ENCODE data around the gene GLIS1. TPM values are rescaled to one million over a fixed set of nuclear protein-coding genes. Genes with fewer than 3 reads are reported as not detected.

The GLIS1 gene
- polyA plus RNA-seq, 1 donor (not counting 4 experiments of a cell fraction or from before 2014, with no cell fraction given), result not detected

DNA sequence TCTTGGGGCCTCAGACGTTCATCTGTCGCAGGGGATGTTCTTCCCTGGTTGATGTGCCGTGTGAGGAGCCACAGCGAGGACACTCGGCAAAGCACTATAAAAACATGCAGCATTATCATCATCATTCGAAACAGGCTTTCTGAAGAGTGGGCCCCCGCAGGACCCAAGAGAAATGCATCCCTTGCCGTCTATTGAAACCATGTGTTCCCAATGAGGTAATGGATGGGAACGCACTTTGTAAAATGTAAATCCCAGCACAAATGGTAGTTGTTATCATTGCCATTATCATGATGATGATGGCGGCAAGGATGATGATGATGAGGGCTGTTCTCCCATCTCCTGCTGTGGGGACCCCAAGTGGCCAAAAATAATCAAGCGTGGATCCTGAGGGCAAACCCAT is 76.8 kb downstream of the GLIS1 start:
- no peaks in the 10 kb centered on the region for H4K20me1 ChIP-seq (ENCODE audit: control insufficient read depth, extremely low read depth, insufficient read depth, low read length)
- no peak overlapping the region for H3K9ac ChIP-seq (ENCODE audit: control insufficient read depth, extremely low read depth, insufficient read depth, low read length)
- H3K27me3 ChIP-seq (ENCODE audit: control insufficient read depth, extremely low read depth, insufficient read depth, low read length), result peaks cover 32% of the 10 kb centered on the region
- no peak overlapping the region for H2AFZ ChIP-seq (ENCODE audit: control insufficient read depth, low read length)
- FAIRE-seq (no peak), DNase-seq (ENCODE audit: low read depth, low spot score) (no peak)
- no peaks in the 10 kb centered on the region for H3K9me1 ChIP-seq (ENCODE audit: control insufficient read depth, extremely low read depth, insufficient read depth, low read length)
- no peak overlapping the region for H3K4me3 ChIP-seq (ENCODE audit: control insufficient read depth in 2 of 3, extremely low read depth in 1 of 3, insufficient read depth in 2 of 3, low read depth in 1 of 3, low read length in 3 of 3)
- dilution Hi-C loops (cut with MboI; ENCODE audit: extremely low pct_ligation_motif_present, low sequenced_read_pairs), result no loop called here
- H3K36me3 ChIP-seq (ENCODE audit: control insufficient read depth in 2 of 2, extremely low read depth in 1 of 2, insufficient read depth in 2 of 2, low read length in 2 of 2), result no peaks in the 10 kb centered on the region
- no peaks in the 10 kb centered on the region for H3K79me2 ChIP-seq (ENCODE audit: control insufficient read depth, insufficient read depth, low read length)
- no peak overlapping the region for H3K4me2 ChIP-seq (ENCODE audit: control insufficient read depth, extremely low read depth, insufficient read depth, low read depth, low read length)
- TF ChIP-seq CTCF (optimal IDR thresholded peaks at IDR 0.05 in 1 of 3, IDR thresholded peaks at IDR 0.05 in 1 of 3, conservative IDR thresholded peaks at IDR 0.05 in 1 of 3; ENCODE audit: extremely low read depth in 1 of 3, insufficient read depth in 2 of 3, low read length in 3 of 3) (no peak), EZH2 (IDR thresholded peaks at IDR 0.05; ENCODE audit: low read length) (no peak)
- H3K4me1 ChIP-seq (ENCODE audit: control insufficient read depth, extremely low read depth, insufficient read depth, low read length), result no peaks in the 10 kb centered on the region
- H3K9me3 ChIP-seq (ENCODE audit: control insufficient read depth, low read depth, low read length), result no peaks in the 10 kb centered on the region
- no peak overlapping the region for H3K27ac ChIP-seq (ENCODE audit: control insufficient read depth, insufficient read depth, low read length)

- Histone ChIP-seq H3K4me3 (ENCODE audit: control insufficient read depth in 2 of 3, extremely low read depth in 1 of 3, insufficient read depth in 2 of 3, low read depth in 1 of 3, low read length in 3 of 3) (no peak overlapping the region), H3K9me3 (ENCODE audit: control insufficient read depth, low read depth, low read length) (no peaks in the 10 kb centered on the region), H3K4me2 (ENCODE audit: control insufficient read depth, extremely low read depth, insufficient read depth, low read depth, low read length) (no peak overlapping the region), H3K27ac (ENCODE audit: control insufficient read depth, insufficient read depth, low read length) (no peak overlapping the region), H3K9me1 (ENCODE audit: control insufficient read depth, extremely low read depth, insufficient read depth, low read length) (no peaks in the 10 kb centered on the region), H3K27me3 (ENCODE audit: control insufficient read depth, extremely low read depth, insufficient read depth, low read length) (peaks cover 25% of the 10 kb centered on the region), H3K4me1 (ENCODE audit: control insufficient read depth, extremely low read depth, insufficient read depth, low read length) (no peaks in the 10 kb centered on the region), H4K20me1 (ENCODE audit: control insufficient read depth, extremely low read depth, insufficient read depth, low read length) (no peaks in the 10 kb centered on the region), H3K36me3 (ENCODE audit: control insufficient read depth in 2 of 2, extremely low read depth in 1 of 2, insufficient read depth in 2 of 2, low read length in 2 of 2) (no peaks in the 10 kb centered on the region), H2AFZ (ENCODE audit: control insufficient read depth, low read length) (no peak overlapping the region), H3K9ac (ENCODE audit: control insufficient read depth, extremely low read depth, insufficient read depth, low read length) (no peak overlapping the region), H3K79me2 (ENCODE audit: control insufficient read depth, insufficient read depth, low read length) (no peaks in the 10 kb centered on the region)
- DNase-seq (ENCODE audit: low read depth, low spot score) (no peak), FAIRE-seq (no peak)
- dilution Hi-C loops (cut with MboI; ENCODE audit: extremely low pct_ligation_motif_present, low sequenced_read_pairs), result no loop called here
- no peak for TF ChIP-seq CTCF (optimal IDR thresholded peaks at IDR 0.05 in 1 of 3, IDR thresholded peaks at IDR 0.05 in 1 of 3, conservative IDR thresholded peaks at IDR 0.05 in 1 of 3; ENCODE audit: extremely low read depth in 1 of 3, insufficient read depth in 2 of 3, low read length in 3 of 3)
- no peak for TF ChIP-seq EZH2 (IDR thresholded peaks at IDR 0.05; ENCODE audit: low read length)
These were observed 77.5 kb downstream of the GLIS1 start for GRCh38 chr1:53661496-53661895.

Measured in keratinocyte (primary cell).